ENCODE measurements around the gene ATP8A2.

Gene ATP8A2

DNA sequence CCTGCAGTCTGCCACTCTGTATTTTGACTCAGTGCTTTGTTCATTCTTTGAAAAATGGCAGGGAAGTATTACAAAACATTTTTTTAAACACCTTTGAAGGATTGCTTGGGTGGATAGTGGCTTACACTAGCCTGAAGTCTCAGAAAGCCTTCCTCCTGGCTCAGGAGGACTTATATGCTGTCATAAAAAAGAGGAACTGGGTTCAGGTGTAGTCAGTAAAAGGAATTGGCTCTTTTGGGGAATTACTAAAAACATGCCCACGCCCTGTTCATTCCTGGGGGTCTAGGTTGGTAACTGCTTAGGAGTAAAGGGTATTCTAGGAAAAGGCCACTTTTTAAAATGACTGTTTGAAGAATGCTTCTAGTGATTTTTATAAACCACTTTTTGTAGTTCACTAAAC lies 493.2 kb downstream of the ATP8A2 start:
- FAIRE-seq, result no peak

DNA sequence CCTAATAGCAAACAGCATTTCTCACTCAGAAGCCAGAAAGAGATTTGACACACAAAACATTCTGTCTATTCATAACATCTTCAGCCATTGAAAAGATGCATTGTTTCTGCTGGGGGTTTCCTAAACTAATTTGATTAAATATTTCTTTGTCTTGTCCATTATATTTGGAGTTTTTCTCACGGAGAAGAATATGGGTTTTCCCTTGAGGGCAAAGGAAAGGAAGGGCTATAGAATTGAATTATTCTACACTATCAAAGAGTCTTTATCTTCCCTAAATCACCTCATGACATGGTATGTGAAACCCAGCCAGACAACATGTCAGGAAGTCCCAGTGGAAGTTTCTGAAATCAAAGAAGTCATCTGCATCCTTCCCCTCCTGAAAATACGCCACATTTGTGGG lies 493.6 kb downstream of the ATP8A2 start:
- FAIRE-seq, result no peak

DNA sequence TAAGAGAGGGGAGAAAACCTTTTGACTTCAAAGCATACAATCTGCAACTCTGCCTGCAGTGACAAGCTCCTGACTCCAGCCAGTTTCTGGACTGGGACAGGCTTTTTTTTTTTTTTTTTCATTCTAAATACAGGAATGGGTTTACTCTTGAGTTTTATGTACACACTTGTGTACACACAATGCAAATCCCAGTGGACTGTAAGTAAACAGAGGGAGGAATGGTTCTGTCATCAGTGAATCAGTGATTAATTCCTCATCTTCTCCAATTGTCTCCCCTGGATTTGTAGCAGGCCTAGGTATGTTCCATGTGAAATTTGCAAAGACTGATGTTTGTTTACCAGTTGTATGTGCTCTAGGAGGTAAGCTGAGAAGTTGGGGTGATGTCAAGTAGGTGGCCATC lies 495.3 kb downstream of the ATP8A2 start:
- no peak for FAIRE-seq

DNA sequence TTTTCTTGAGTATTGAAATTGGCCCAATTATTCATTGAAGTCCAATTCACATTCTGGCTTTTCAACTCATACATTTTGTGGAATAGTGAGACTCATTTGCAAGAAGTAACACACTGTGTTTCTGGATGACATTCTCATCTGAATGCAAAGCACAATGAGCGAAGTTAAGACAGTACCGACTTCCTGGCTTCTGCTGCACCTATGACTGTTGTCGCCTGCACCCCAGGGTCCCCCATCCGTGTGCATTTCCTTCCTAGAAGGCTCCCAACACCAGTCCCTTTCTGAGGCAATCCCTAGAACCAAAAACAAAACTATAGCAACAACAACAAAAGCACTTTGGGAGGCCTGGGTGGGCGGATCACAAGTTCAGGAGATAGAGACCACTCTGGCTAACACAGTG lies 496.7 kb downstream of the ATP8A2 start:
- no peak for FAIRE-seq

DNA sequence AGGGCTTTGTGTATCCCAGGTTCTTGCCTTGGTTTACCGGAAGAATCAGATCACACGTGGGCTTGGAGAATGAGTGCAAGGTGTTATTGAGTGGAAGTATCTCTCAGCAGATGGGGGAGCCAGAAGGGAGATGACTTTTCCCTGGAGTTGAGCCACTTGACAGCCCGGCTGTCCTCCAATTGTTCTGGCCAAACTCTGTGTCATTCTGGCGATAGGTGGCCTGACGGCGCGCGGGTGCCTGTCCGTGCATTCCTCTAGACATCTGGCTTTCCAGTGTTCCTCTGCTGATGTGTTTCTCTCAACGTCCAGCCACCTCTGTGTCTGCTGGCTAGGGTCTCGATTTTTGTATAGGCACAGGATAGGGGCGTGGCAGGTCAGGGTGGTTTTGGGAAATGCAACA lies 498.2 kb downstream of the ATP8A2 start:
- no peak for FAIRE-seq

DNA sequence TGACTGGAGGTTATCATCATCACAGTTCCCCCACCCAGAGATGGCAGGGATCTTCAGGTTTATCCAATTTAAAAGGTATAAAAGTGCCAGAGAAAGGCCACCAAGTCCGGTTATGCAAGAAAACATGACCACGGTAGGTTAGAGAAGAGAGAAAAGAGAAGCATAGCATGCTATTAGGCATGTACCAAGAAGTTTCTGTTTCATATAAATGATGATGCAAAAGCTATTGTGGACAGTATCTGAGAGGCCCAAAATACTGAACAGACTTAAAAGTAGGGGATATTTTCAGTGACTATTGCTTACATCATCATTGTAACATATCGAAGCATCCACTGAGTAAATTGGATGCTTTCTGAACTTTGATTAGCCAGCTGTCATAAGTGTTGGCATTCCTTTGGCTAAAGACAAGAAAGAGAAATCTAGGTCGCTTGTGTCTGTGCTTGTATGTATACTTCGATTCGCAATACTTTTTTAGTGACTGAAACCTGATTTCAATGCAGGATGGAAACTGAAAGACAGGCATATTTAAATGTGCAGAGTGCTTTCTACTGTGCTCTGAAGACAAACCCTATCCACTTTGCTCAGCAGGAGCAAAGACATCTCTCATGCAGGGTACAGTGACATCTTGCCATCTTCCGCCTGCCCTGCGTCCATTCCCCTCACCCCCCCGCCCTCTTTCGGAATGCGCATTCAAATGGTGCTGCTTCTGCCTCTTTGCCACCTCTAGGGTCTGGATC lies 499.8 kb downstream of the ATP8A2 start:
- FAIRE-seq, result no peak

DNA sequence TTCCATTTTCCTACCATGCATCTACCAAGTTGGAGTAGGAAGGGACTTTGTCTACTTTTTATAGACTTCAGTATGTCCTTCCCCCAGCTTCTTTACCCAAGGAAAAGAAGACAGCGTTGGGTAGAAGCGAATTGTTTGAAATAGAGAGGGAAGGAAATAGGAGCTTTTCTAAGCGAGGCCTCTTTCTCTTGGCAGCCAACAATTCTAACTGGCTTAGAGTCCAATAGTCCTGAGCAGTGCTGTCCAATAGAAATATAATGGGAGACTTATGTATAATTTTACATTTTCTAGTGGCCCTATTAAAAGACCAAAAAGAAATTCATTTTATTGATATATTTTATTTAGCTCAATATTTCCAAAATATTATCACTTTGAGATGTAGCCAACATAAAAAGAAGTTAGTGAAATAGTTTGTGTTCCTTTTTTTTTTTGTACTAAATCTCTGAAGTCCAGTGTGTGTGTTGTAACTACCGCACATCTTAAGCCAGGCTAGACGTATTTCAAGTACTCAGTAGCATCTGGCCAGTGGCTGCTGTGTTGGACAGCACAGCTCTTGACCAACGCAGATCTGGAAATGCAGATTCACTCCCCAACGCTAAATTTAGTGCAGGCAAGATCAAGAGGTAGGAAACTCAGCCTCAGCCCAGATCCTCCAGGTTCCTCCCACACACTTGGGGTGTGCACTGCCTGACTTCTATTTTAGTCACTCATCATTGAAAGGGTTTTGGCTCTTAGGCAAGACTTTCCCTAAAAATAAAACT lies 500.9 kb downstream of the ATP8A2 start:
- FAIRE-seq, result no peak

DNA sequence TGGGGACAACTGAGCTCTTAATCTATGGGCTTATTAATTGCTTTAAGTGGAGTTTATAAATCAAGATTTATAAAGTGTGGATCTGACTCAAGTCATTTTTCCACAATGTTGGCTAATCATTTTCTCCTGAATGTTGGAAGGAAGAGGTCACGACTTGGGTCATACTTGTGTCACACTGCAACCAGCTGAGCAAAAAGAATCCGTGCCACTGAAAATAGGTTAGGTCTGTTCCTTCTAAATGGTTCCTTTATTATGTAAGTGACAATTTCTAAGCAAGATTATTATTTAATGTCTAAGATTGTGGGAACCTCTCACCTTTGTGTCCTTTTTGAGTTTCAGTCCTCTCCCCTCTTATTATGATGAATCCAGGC lies 501.5 kb downstream of the ATP8A2 start:
- FAIRE-seq, result no peak

DNA sequence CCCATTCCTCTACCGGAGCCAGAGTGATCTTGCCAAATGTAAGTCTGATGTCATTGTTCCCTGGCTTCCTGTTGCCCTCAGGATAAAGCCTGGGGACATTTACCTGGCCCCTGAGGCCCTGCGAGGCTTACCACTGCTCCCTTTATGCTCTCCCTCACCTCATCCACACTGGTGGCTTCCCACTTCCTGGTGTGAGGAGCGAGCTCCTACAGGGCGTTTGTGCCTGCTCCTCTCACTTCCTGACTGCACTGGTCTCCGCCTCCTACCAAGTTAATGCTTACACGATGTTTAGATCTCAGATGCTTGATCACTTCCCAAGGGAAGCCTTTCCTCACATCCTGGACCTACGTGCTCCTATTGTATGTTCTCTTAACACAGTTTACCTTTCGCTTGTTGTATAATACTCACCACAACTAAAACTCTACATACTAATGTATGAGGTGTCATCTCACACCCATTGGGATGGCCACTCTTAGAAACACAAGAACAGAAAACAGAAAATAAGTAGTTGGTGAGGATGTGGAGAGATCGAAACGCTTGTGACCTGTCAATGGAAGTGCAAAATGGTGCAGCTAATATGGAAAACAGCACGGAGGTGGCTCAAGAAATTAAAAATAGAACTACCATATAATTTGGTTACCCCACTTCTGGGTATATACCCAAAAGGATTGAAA lies 502.4 kb downstream of the ATP8A2 start:
- FAIRE-seq, result no peak

DNA sequence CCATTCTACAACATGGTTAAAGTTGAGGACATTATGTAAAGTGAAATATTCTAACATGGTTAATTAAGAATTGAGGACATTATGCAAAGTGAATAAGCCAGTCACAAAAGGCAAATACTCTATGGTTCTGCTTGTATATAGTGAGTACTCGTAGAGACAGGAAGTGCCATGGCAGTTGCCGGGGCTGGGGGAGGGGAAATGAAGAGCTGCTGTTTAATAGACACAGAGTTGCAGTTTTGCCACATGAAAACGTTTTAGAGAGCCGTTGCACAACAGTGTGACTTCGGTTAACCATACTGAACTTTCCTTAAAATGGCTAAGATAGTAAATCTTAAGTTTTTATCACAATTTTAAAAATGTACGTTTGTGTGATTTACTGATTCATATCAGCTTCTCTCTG lies 503.1 kb downstream of the ATP8A2 start:
- no peak for FAIRE-seq

DNA sequence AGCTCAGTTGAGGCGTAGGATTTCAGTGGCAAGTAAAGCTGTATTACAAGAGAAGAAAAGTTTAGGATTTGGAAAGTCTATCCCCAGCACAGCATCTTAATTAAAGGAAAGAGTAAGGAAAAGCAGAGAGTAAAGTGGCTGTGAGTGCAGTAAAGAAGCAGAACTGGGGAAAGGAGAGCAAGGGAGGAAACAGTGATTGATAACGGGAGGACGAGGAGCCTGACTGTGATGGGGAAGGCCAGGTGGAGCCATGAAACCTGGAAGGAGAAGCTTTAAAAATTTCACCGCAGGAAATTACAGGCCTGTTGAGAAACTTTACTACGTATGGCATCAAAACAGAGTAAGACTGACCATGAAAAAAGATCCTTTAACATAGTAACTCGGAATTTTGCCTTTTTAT lies 504.5 kb downstream of the ATP8A2 start:
- FAIRE-seq, result no peak

DNA sequence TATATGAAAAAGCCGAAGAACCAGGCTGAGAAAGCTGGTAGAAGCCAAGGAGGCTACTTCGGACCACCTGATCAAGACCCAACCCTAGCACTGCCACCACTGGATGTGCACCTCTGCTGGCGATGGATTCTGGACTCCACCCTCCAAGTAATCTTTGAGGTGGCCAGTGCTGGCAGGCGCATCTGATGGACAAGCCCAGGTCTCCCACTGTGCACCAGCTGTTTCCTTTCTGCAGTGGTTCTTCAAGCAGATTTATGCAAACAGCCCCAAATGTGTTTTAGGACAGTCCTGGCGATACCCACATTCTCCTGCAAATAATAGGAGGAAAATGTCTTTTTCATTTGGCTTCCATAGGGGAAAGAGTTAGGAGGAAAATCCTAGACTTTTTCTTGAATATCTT lies 507.7 kb downstream of the ATP8A2 start:
- no peak for FAIRE-seq

DNA sequence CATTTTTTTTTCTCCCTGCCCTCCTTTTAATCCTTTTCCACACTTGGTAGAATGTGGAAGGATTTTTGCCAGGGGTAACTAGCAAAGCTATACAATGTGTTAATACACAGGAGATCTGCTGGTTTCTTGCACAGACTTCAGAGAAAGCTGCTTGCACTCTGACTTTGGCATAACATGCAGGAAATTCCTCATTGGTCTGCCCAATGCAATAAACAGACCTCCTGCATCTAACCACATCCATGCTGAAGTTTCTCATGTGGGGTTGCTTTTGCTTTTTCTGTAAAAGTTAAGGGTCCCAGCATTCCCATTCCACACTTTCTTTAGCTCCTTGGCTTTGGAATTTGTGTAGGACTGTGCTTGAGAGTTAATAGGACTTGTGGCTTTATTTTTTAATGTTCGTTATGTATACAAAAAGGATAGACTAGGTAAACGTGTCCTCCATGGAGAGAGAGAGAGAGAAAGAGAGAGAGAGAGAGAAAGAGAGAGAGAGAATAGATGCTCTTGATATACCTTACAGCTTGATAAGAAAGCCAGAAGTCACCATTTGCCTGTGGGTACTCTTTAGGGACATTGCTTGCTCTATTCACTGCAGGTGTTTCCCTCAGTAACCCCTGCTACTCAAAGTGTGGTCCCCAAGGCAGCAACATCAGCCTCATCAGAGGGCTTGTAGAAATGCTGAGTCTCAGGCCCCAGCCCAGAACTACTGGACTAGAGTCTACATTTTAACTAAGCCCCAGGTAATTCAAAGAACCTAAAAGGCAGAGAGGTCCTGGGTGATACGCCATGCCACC lies 509.6 kb downstream of the ATP8A2 start:
- FAIRE-seq, result no peak

DNA sequence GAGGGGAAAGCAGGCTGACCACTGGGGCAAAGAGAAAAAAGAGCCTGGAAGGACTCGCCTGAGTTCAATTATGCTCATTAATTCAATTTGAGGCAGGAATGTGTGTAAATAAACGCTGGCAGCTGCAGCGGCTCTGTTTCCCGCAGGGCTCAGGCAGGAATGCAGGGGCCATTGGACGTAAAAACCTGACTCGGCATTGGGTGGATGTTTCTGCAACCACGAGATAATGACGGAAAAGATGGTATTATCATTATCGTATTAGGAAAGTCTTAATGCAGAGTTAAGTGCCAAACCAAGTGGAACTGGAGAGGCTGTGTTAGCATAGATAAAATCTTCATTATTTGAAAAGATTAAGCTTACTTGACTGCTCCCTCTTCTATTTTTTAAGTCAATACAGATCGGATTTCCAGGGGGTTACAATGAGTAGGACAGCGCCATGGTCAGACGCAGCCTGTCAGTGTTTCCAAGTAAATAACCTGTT lies 510.2 kb downstream of the ATP8A2 start:
- no peak for FAIRE-seq

DNA sequence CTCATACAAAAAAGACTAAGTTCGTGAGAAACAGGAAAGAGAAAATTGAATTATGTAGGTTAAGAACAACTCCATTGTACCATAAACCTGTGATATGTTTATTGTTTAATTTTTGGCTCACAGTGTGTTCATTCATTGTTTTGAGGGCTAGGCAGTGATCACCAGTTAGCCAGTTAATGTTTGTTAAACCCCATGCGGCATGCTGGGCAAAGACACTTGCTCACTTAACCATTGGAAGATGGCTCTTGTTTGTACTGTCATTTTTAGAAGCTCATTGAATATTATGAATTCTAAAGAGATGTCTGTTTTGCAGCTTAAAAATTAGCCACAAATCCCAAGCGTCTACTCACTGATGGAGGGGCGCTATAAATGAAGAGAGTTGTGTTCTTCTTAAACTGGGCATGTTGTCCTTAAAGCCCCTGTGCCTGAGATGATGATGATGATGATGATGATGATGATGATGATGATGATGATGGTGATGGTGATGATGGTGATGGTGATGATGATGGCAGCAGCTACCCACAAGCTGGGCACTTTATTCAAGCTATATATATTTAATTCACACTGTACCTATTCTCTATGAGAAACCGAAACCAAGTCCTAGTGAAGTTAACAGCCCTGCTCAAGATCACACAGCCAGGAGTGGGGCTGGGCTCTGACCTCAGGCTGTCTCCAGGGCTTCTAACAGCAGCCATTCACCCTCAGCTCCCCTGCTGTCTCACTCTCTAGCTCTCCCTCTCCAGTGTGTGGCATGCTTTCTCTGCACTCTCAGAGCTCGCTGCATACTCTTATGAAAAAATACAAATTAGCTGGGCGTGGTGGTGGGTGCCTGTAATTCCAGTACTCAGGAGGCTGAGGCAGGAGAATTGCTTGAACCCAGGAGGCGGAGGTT lies 510.9 kb downstream of the ATP8A2 start:
- FAIRE-seq, result no peak

DNA sequence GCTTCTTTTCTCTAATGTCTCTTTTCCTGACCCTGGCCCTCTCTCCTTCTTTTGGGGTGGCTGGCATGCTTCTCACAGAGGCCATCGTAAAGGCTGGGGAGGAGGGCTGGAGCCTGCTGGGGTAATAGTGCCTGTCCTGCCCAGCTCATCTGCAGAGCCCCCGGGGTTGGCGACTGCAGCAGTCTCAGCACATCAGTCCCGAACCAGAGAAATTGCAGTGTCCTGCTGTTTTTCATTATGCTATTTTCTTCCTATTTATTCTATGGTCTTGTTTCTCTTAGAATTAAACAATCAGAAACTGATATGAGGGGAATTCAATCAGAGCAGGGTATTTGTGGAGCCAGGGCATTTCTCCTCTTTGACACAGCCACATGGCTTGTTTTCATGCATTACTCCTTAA lies 513.6 kb downstream of the ATP8A2 start:
- no peak for FAIRE-seq

DNA sequence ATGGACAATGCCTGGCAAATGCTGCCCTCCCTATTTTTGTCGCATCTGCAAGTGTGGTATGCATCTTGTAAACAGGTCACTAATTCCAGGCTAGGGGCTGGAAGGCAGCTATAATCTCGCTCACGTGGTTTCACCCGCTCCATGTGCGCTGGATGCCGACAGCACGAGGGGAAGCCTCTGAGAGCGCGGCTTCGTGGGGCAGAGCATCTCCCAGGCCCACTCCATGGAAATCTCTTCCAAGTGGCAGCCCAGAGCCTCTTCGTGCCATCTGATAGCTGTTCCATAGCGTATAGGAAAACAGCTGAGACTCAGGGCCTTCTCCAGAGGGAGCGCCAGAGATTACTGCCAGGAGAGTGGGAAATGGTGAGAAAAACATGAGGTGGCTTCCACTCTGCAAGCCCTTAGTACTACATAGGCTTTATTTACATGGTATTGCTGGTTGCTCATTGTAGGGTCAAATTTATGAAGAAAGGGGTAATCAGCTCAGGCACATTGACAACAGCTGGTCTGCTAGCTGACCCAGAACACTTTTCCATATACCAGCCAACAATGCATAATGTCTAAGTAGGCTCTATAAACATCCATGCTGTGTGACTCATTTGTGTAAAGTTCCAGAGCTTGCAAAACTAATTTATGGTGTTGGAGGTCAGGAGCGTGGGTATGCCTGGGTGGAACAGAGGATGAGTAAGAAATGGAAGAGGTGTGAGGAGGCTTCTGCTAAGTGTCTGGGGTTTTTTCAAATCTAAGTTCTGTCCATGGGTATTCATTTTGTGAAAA lies 514.9 kb downstream of the ATP8A2 start:
- FAIRE-seq, result no peak

DNA sequence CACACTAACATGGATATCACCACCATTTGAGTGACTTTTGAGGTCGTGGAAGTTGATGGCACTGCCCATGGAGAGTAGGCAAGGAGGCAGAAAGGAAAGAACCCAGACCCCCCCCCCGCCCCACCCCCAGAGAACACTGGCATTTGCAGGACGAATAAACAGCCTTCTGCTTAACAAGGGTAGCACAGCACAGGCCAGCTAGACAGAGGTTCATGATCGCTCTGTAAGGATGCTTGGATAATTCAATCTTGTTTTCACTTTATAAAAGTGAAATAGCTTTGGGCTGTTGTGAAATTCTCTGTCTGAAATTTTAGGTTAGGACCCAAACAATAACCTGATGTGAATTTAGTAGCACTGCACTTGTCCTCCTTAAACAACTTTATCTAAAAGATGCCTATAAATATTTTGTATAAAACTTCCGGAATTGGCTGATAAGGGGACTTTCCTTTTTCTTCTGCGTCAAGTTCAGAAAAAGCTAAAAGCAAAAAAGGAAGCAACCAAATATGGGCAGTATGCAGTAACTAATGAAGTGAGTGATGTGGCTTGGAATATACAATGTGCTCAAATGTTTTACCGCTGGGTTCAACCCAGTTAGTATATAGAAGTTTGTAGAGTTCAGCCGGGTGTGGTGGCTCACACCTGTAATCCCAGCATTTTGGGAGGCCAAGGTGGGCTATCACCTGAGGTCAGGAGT lies 516.3 kb downstream of the ATP8A2 start:
- FAIRE-seq, result no peak

DNA sequence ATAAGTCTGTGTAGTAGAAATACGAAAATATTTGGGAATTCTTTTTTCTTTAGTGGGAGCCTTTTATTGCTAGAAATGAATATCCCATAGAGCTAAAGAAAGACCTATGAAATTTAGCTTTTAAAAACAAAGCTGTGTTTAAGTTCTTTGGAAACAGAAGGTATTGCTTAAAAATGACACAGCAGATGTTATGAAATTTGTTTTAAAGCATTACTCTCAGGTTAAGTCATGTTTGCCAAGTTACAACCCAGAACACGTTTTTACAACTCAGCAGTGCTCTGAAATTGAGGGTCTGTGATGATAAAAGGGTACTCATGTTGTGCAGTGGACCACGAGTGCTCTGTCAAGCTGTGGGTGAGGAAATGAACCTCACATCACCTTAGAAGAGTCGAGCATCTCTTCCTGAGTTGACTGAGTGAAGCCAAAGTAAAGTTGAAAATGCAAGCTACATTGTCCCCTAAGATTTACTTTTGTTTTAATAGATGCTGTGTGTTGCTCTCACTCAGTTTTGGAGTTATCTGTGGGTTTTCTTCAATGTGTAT lies 519.0 kb downstream of the ATP8A2 start:
- no peak for FAIRE-seq

DNA sequence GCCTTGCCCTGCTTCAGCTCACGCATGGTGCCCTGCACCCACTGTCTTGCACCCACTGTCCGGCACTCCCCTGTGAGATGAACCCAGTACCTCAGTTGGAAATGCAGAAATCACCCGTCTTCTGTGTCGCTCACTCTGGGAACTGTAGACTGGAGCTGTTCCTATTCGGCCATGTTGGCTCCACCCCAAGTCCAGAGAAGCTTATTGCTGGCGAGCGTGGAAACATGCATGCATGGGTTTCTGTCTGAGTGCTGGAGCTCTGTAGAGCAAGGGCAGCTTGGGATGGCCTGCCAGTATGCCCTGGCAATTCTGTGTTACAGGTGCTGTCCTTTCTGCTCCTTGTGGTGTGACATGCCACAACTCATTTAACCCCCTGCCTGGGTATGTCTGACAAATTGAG lies 527.2 kb downstream of the ATP8A2 start:
- no peak for FAIRE-seq

All from islet of Langerhans (tissue), 1 donor.